ENCODE measurements around the gene MAVS. TPM values are rescaled to one million over a fixed set of nuclear protein-coding genes. Genes with fewer than 3 reads are reported as not detected.

MAVS gene
- total and polyA plus RNA-seq, 2 donors (not counting 3 experiments of a cell fraction or from before 2014, with no cell fraction given), result 18.8 to 40.7 TPM

DNA sequence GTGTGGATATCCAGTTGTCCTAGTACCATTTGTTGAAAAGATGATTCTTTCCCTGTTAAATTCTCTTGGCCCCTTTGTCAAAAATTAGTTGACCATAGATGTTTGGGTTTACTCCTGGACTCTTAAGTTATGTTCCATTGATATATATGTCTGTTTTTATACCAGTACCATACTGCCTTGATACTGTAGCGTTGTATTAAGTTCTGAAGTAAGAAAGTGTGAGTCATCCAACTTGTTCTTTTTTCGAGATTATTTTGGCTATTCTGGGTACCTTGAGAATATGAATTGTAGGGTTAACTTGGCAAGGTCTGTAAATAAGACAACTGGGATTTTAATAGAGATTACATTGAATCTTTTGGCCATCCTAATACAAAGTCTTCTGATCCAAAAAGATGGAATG is 69.1 kb downstream of the MAVS start:
- Histone ChIP-seq H3K27me3 (ENCODE audit: control insufficient read depth in 2 of 2, insufficient read depth in 2 of 2, low read length in 2 of 2) (no peaks in the 10 kb centered on the region), H3K9me3 (replicated peaks; ENCODE audit: control insufficient read depth, insufficient read depth, low read length) (no peaks in the 10 kb centered on the region), H3K9ac (replicated peaks; ENCODE audit: extremely low read depth, insufficient read depth, low read length) (no peak overlapping the region), H3K79me2 (ENCODE audit: control insufficient read depth, insufficient read depth, low read length) (peaks cover 78% of the 10 kb centered on the region), H3K9me1 (replicated peaks; ENCODE audit: control insufficient read depth, extremely low read depth, insufficient read depth, low read length) (no peaks in the 10 kb centered on the region), H3K4me2 (ENCODE audit: insufficient read depth, low read length) (no peak overlapping the region), H2AFZ (ENCODE audit: low read depth, low read length) (no peak overlapping the region), H3K27ac (ENCODE audit: insufficient read depth, low read depth, low read length) (no peak overlapping the region), H3K4me3 (replicated peaks in 1 of 3; ENCODE audit: insufficient read depth in 1 of 3, low read depth in 1 of 3, low read length in 3 of 3) (no peak overlapping the region), H3K36me3 (ENCODE audit: control insufficient read depth in 2 of 2, extremely low read depth in 1 of 2, insufficient read depth in 2 of 2, low read length in 2 of 2) (peaks cover 14 to 20% of the 10 kb centered on the region in 2 experiments), H4K20me1 (replicated peaks; ENCODE audit: control insufficient read depth, extremely low read depth, insufficient read depth, low read length) (peaks cover 6% of the 10 kb centered on the region), H3K4me1 (ENCODE audit: control insufficient read depth, extremely low read depth, insufficient read depth, low read length) (no peaks in the 10 kb centered on the region)
- ChIA-PET CTCF (interaction anchor here (1.0 to 1.1 kb wide), 2 partner anchors 111 to 157 kb away, joined by 3 read pairs; no protein-coding TSS in a partner anchor), POLR2A (interaction anchor here (1.1 kb wide), 1 partner anchor 9 kb away, joined by 3 read pairs; no protein-coding TSS in a partner anchor)
- TF ChIP-seq, protein P1, sequence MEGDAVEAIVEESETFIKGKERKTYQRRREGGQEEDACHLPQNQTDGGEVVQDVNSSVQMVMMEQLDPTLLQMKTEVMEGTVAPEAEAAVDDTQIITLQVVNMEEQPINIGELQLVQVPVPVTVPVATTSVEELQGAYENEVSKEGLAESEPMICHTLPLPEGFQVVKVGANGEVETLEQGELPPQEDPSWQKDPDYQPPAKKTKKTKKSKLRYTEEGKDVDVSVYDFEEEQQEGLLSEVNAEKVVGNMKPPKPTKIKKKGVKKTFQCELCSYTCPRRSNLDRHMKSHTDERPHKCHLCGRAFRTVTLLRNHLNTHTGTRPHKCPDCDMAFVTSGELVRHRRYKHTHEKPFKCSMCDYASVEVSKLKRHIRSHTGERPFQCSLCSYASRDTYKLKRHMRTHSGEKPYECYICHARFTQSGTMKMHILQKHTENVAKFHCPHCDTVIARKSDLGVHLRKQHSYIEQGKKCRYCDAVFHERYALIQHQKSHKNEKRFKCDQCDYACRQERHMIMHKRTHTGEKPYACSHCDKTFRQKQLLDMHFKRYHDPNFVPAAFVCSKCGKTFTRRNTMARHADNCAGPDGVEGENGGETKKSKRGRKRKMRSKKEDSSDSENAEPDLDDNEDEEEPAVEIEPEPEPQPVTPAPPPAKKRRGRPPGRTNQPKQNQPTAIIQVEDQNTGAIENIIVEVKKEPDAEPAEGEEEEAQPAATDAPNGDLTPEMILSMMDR (IDR thresholded peaks at IDR 0.05; ENCODE audit: extremely low read depth in 1 of 2, insufficient read depth in 1 of 2, low read depth in 1 of 2, low read length in 2 of 2), result no peak
- TF ChIP-seq, protein P2, sequence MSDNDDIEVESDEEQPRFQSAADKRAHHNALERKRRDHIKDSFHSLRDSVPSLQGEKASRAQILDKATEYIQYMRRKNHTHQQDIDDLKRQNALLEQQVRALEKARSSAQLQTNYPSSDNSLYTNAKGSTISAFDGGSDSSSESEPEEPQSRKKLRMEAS (IDR thresholded peaks at IDR 0.05; ENCODE audit: insufficient read depth, insufficient read length), result no peak
- FAIRE-seq (no peak), DNase-seq (ENCODE audit: low read depth, low spot score) (no peak)
- intact Hi-C loops (cut with micrococcal nuclease), result no loop called here
- no TSS peak for BruUV-seq (replicated peaks)
- dilution Hi-C loops (cut with MboI; ENCODE audit: extremely low pct_ligation_motif_present, low sequenced_read_pairs), result no loop called here

DNA sequence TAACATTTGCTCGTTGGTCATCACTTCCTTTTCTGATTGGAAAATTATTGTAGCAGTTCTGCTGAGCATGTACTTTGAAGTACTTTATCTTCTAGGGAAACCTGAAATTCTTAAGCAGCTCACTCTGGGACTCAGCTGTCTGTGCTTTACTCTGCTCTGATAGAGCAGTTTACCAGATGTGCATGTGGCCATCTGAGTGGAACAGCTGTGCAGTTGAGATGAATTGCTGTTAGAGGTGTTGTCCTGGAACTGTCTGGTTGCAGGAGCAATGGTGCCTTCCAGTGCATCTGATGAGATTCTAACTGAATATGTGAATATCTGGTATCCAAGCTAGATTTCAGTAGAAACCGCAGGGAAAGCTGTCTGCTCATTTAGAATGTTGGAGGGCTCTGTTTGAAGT is 69.7 kb downstream of the MAVS start:
- Histone ChIP-seq H3K79me2 (ENCODE audit: control insufficient read depth, insufficient read depth, low read length) (peaks cover 77% of the 10 kb centered on the region), H3K9me3 (replicated peaks; ENCODE audit: control insufficient read depth, insufficient read depth, low read length) (no peaks in the 10 kb centered on the region), H3K27me3 (ENCODE audit: control insufficient read depth in 2 of 2, insufficient read depth in 2 of 2, low read length in 2 of 2) (no peaks in the 10 kb centered on the region), H3K36me3 (ENCODE audit: control insufficient read depth in 2 of 2, extremely low read depth in 1 of 2, insufficient read depth in 2 of 2, low read length in 2 of 2) (peaks cover 14 to 21% of the 10 kb centered on the region in 2 experiments), H4K20me1 (replicated peaks; ENCODE audit: control insufficient read depth, extremely low read depth, insufficient read depth, low read length) (peaks cover 6% of the 10 kb centered on the region), H3K4me1 (ENCODE audit: control insufficient read depth, extremely low read depth, insufficient read depth, low read length) (no peaks in the 10 kb centered on the region), H3K9me1 (replicated peaks; ENCODE audit: control insufficient read depth, extremely low read depth, insufficient read depth, low read length) (no peaks in the 10 kb centered on the region), H3K4me3 (replicated peaks in 1 of 3; ENCODE audit: insufficient read depth in 1 of 3, low read depth in 1 of 3, low read length in 3 of 3) (no peak overlapping the region), H3K4me2 (ENCODE audit: insufficient read depth, low read length) (no peak overlapping the region), H3K9ac (replicated peaks; ENCODE audit: extremely low read depth, insufficient read depth, low read length) (no peak overlapping the region), H2AFZ (ENCODE audit: low read depth, low read length) (no peak overlapping the region), H3K27ac (ENCODE audit: insufficient read depth, low read depth, low read length) (no peak overlapping the region)
- FAIRE-seq, result no peak
- DNase-seq (ENCODE audit: low read depth, low spot score), result no peak
- dilution Hi-C loops (cut with MboI; ENCODE audit: extremely low pct_ligation_motif_present, low sequenced_read_pairs) (no loop called here), intact Hi-C loops (cut with micrococcal nuclease) (no loop called here)
- no peak for TF ChIP-seq POLR2AphosphoS5 (IDR thresholded peaks at IDR 0.05; ENCODE audit: insufficient read depth, low read depth, low read length)
- TF ChIP-seq, protein P2 (IDR thresholded peaks at IDR 0.05; ENCODE audit: insufficient read depth, insufficient read length), result no peak
- TF ChIP-seq, protein P1 (IDR thresholded peaks at IDR 0.05; ENCODE audit: extremely low read depth in 1 of 2, insufficient read depth in 1 of 2, low read depth in 1 of 2, low read length in 2 of 2), result no peak
- no peak for TF ChIP-seq POLR2A (IDR thresholded peaks at IDR 0.05; ENCODE audit: low read depth, low read length)
- no peak for TF ChIP-seq EZH2 (IDR thresholded peaks at IDR 0.05; ENCODE audit: borderline replicate concordance, low read depth, low read length, severe bottlenecking)
- TF ChIP-seq JUN (IDR thresholded peaks at IDR 0.05; ENCODE audit: borderline replicate concordance, insufficient read depth, insufficient read length, low read depth), result no peak
- TF ChIP-seq GATA2 (IDR thresholded peaks at IDR 0.05; ENCODE audit: insufficient read depth, insufficient read length, low read depth, low read length), result no peak
- TF ChIP-seq FOS (IDR thresholded peaks at IDR 0.05; ENCODE audit: borderline replicate concordance, insufficient read depth, low read length), result no peak
- TF ChIP-seq MYC (IDR thresholded peaks at IDR 0.05; ENCODE audit: low read depth, low read length), result no peak
- BruUV-seq (replicated peaks), result no TSS peak
- CTCF ChIA-PET, result no interaction called here
- POLR2A ChIA-PET, result no interaction called here
